ENCODE results near the gene MKNK1.

The MKNK1 gene

DNA sequence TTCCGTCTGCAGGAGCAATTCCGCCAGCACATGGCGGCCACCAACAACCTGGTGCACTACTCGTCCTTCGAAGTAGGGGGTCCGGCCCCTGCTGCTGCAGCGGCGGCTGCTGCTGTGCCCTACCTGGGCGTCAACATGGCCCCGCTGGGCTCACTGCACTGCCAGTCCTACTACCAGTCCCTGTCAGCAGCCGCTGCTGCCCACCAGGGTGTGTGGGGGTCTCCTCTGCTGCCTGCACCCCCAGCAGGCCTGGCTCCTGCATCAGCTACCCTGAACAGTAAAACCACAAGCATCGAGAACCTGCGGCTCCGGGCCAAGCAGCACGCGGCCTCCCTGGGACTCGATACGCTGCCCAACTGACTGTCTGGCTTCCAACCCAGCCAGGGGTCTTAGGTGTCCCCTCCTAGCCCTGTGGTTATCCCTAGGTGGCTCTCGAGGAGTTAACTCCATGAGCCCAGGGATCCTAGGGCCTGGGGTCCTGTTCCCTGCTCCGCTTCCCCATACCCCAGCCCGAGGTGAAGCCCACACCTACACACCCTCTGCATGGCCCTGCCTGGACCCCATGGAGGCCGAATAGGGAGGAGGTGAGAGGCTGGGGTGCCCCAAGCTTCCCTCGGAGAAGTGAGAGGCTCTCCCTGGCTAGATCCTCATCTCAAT, 91.8 kb downstream of the MKNK1 start:
- Histone ChIP-seq H3K9me3 (ENCODE audit: insufficient read depth, low read length) (no peaks in the 10 kb centered on the region), H3K27ac (ENCODE audit: low read depth, low read length) (no peak overlapping the region), H3K36me3 (ENCODE audit: low read length) (no peaks in the 10 kb centered on the region), H3K9me2 (replicated peaks; ENCODE audit: insufficient read depth, low read length) (no peaks in the 10 kb centered on the region), H3K79me2 (ENCODE audit: insufficient read depth, low read length) (no peaks in the 10 kb centered on the region), H3F3A (ENCODE audit: insufficient read depth) (no peaks in the 10 kb centered on the region), H3K4me2 (ENCODE audit: low read depth, low read length, poor library complexity, severe bottlenecking) (no peak overlapping the region), H3K9ac (ENCODE audit: low read length) (no peak overlapping the region), H3K27me3 (ENCODE audit: low read length) (no peaks in the 10 kb centered on the region), H3K4me3 (ENCODE audit: insufficient read depth, low read length, poor library complexity, severe bottlenecking) (no peak overlapping the region), H2AFZ (ENCODE audit: low read depth, low read length, severe bottlenecking) (no peak overlapping the region), H4K20me1 (ENCODE audit: low read depth, low read length) (no peaks in the 10 kb centered on the region)
- TF ChIP-seq, protein P1, sequence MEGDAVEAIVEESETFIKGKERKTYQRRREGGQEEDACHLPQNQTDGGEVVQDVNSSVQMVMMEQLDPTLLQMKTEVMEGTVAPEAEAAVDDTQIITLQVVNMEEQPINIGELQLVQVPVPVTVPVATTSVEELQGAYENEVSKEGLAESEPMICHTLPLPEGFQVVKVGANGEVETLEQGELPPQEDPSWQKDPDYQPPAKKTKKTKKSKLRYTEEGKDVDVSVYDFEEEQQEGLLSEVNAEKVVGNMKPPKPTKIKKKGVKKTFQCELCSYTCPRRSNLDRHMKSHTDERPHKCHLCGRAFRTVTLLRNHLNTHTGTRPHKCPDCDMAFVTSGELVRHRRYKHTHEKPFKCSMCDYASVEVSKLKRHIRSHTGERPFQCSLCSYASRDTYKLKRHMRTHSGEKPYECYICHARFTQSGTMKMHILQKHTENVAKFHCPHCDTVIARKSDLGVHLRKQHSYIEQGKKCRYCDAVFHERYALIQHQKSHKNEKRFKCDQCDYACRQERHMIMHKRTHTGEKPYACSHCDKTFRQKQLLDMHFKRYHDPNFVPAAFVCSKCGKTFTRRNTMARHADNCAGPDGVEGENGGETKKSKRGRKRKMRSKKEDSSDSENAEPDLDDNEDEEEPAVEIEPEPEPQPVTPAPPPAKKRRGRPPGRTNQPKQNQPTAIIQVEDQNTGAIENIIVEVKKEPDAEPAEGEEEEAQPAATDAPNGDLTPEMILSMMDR (IDR thresholded peaks at IDR 0.05; ENCODE audit: insufficient read depth, low read length, poor library complexity, severe bottlenecking), result no peak
- TF ChIP-seq EZH2phosphoT487 (conservative IDR thresholded peaks at IDR 0.05; ENCODE audit: low read length), result no peak

DNA sequence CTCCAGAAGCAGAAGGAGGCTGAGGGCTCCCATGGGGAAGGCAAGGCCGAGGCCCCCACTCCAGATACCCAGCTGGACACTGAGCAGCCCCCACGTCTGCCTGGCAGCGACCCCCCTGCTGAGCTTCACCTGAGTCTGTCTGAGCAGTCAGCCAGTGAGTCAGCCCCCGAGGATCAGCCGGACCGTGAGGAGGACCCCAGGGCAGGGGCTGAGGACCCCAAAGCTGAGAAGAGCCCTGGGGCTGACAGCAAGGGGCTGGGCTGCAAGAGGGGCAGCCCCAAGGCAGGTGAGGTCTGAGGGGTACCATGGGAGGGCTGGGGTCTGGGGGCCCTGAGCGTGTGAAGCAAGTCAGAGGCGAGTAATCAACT, 93.1 kb downstream of the MKNK1 start:
- Histone ChIP-seq H3K79me2 (ENCODE audit: insufficient read depth, low read length) (no peaks in the 10 kb centered on the region), H3K36me3 (ENCODE audit: low read length) (no peaks in the 10 kb centered on the region), H3K4me3 (ENCODE audit: insufficient read depth, low read length, poor library complexity, severe bottlenecking) (no peak overlapping the region), H3K9me3 (ENCODE audit: insufficient read depth, low read length) (no peaks in the 10 kb centered on the region), H3K9ac (ENCODE audit: low read length) (no peak overlapping the region), H3F3A (ENCODE audit: insufficient read depth) (no peaks in the 10 kb centered on the region), H3K4me2 (ENCODE audit: low read depth, low read length, poor library complexity, severe bottlenecking) (no peak overlapping the region), H3K27me3 (ENCODE audit: low read length) (no peaks in the 10 kb centered on the region), H4K20me1 (ENCODE audit: low read depth, low read length) (no peaks in the 10 kb centered on the region), H2AFZ (ENCODE audit: low read depth, low read length, severe bottlenecking) (no peak overlapping the region), H3K9me2 (replicated peaks; ENCODE audit: insufficient read depth, low read length) (no peaks in the 10 kb centered on the region), H3K27ac (ENCODE audit: low read depth, low read length) (no peak overlapping the region)
- no peak for TF ChIP-seq EZH2phosphoT487 (conservative IDR thresholded peaks at IDR 0.05; ENCODE audit: low read length)
- TF ChIP-seq, protein P1 (IDR thresholded peaks at IDR 0.05; ENCODE audit: insufficient read depth, low read length, poor library complexity, severe bottlenecking), result no peak

DNA sequence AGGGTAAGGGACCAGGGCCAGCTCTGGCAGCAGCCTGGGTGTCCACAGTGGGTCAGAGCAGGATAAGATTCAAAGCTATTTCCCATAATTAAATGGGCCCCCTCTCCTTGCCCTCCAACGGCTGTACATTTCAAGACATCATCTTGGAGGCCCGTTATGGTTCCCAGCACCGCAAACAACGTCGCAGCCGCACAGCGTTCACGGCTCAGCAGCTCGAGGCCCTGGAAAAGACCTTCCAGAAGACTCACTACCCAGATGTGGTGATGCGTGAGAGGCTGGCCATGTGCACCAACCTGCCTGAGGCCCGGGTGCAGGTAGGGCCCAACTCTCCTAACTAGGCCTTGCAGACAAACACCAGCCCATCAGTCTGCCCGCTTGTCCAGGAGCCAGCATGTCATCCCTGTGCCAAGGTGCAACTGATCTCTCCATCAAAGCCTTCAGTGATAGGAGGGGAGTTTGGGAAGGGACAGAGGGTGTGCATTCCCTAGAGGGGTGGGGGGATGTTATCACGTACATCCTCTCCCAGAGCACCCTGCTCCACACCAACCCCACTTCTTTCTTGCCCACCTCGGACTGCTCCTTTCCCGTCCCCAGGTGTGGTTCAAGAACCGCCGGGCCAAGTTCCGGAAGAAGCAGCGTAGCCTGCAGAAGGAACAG, 93.6 kb downstream of the MKNK1 start:
- Histone ChIP-seq H3K9me3 (ENCODE audit: insufficient read depth, low read length) (no peaks in the 10 kb centered on the region), H3K9ac (ENCODE audit: low read length) (no peak overlapping the region), H3K27ac (ENCODE audit: low read depth, low read length) (no peak overlapping the region), H2AFZ (ENCODE audit: low read depth, low read length, severe bottlenecking) (no peak overlapping the region), H3F3A (ENCODE audit: insufficient read depth) (no peaks in the 10 kb centered on the region), H3K27me3 (ENCODE audit: low read length) (no peaks in the 10 kb centered on the region), H3K4me2 (ENCODE audit: low read depth, low read length, poor library complexity, severe bottlenecking) (no peak overlapping the region), H4K20me1 (ENCODE audit: low read depth, low read length) (no peaks in the 10 kb centered on the region), H3K9me2 (replicated peaks; ENCODE audit: insufficient read depth, low read length) (no peaks in the 10 kb centered on the region), H3K4me3 (ENCODE audit: insufficient read depth, low read length, poor library complexity, severe bottlenecking) (no peak overlapping the region), H3K79me2 (ENCODE audit: insufficient read depth, low read length) (no peaks in the 10 kb centered on the region), H3K36me3 (ENCODE audit: low read length) (no peaks in the 10 kb centered on the region)
- TF ChIP-seq, protein P1 (IDR thresholded peaks at IDR 0.05; ENCODE audit: insufficient read depth, low read length, poor library complexity, severe bottlenecking), result no peak
